Endodermal cell (in vitro differentiated cells): ENCODE results near the gene SSBP2. TPM values are rescaled to one million over a fixed set of nuclear protein-coding genes. Genes with fewer than 3 reads are reported as not detected.

ENCODE experiments used
- DNase-seq: peaks from one replicate; pipeline ENCODE4 v3.0.0-alpha.2; 2017
- H3K27ac ChIP-seq: 2 replicates; pipeline ENCODE4 v1.5.1; 2013; ENCODE audit warnings: mild to moderate bottlenecking, low read depth, low read length, moderate library complexity
- H3K27me3 ChIP-seq: 2 replicates; pipeline ENCODE4 v1.6.1; 2013; ENCODE audit warnings: mild to moderate bottlenecking, low read length, moderate library complexity; ENCODE audit not compliant: insufficient read depth, control insufficient read depth, poor library complexity, severe bottlenecking
- H3K36me3 ChIP-seq: 2 replicates; pipeline ENCODE4 v1.7.0; 2013; ENCODE audit warnings: mild to moderate bottlenecking, low read length, moderate library complexity; ENCODE audit not compliant: control insufficient read depth, insufficient read depth
- H3K4me1 ChIP-seq: one replicate; pipeline ENCODE4 v1.7.0; 2013; ENCODE audit warnings: low read length; ENCODE audit not compliant: control insufficient read depth, insufficient read depth
- H3K4me3 ChIP-seq: 2 replicates; pipeline ENCODE4 v1.5.1; 2013; ENCODE audit warnings: mild to moderate bottlenecking, low read length, moderate library complexity
- H3K9ac ChIP-seq: 2 replicates; pipeline ENCODE4 v1.6.1; 2013; ENCODE audit warnings: mild to moderate bottlenecking, low read length, moderate library complexity; ENCODE audit not compliant: poor library complexity, severe bottlenecking; ENCODE audit errors: extremely low read depth
- H3K9me3 ChIP-seq: 2 replicates; pipeline ENCODE4 v1.6.1; 2013; ENCODE audit warnings: mild to moderate bottlenecking, low read length, moderate library complexity; ENCODE audit not compliant: control insufficient read depth
- H3K27ac Mint-ChIP-seq: 2 replicates; pipeline ENCODE4 v1.8.0; 2020; ENCODE audit warnings: mixed read lengths
- H3K27me3 Mint-ChIP-seq: 2 replicates; pipeline ENCODE4 v1.8.0; 2021; ENCODE audit warnings: mild to moderate bottlenecking, mixed read lengths; ENCODE audit not compliant: insufficient read depth
- H3K36me3 Mint-ChIP-seq: 2 replicates; pipeline ENCODE4 v1.8.0; 2020; ENCODE audit warnings: low read depth, mixed read lengths
- H3K4me1 Mint-ChIP-seq: 2 replicates; pipeline ENCODE4 v1.8.0; 2020; ENCODE audit warnings: mixed read lengths
- H3K4me3 Mint-ChIP-seq: 2 replicates; pipeline ENCODE4 v1.8.0; 2020; ENCODE audit warnings: mild to moderate bottlenecking, moderate library complexity, mixed read lengths
- H3K9me3 Mint-ChIP-seq: 2 replicates; pipeline ENCODE4 v1.8.0; 2020; ENCODE audit warnings: mild to moderate bottlenecking, mixed read lengths
- CTCF ChIP-seq: fragments of 200-600 bp; sonication (generic); conservative IDR thresholded peaks from 2 replicates; pipeline ENCODE4 v1.5.0; 2021; ENCODE audit warnings: antibody characterized with exemption, mild to moderate bottlenecking
- WGBS, 2 experiments: methylation state at CpG; one replicate each; pipeline versions ENCODE4 v1.1.5 to v1.1.7; 2013; ENCODE audit warnings: missing lambda C conversion rate in 2 of 2, mixed read lengths in 1 of 2; ENCODE audit not compliant: insufficient coverage in 1 of 2, insufficient read length in 1 of 2; 5-methylcytosine and 5-hydroxymethylcytosine counted together
- total RNA-seq, 2 donors: library from RNA; stranded (reverse); fragmentation: NEBNext Ultra II Directional in 1 of 2; extraction: Animal tissue kit (Norgen Biotek cat#: 25700) in 1 of 2; gene quantifications; 2 replicates in 1 of 2; 3 replicates in 1 of 2; pipeline ENCODE4 v1.2.1, GENCODE V29; 2021

The SSBP2 gene
- total RNA-seq, 2 donors from 2014 or later, result 27.5 to 30.2 TPM

GRCh38 chr5:81556809-81557208 is 194.1 kb downstream of the SSBP2 start:
- no peak overlapping the region for H3K4me3 Mint-ChIP-seq
- Histone ChIP-seq H3K9me3 (no peaks in the 10 kb centered on the region), H3K4me1 (no peaks in the 10 kb centered on the region), H3K27me3 (no peaks in the 10 kb centered on the region), H3K9ac (no peak overlapping the region), H3K36me3 (no peaks in the 10 kb centered on the region), H3K4me3 (no peak overlapping the region), H3K27ac (no peak overlapping the region)
- TF ChIP-seq CTCF, result no peak
- DNase-seq, result no peak
- H3K27ac Mint-ChIP-seq, result no peak overlapping the region
- H3K27me3 Mint-ChIP-seq, result no peaks in the 10 kb centered on the region
- H3K9me3 Mint-ChIP-seq, result no peaks in the 10 kb centered on the region
- no peaks in the 10 kb centered on the region for H3K36me3 Mint-ChIP-seq
- peaks cover 4% of the 10 kb centered on the region for H3K4me1 Mint-ChIP-seq

GRCh38 chr5:81555865-81556264 is 195.0 kb downstream of the SSBP2 start:
- TF ChIP-seq CTCF, result no peak
- no peak for DNase-seq
- Mint-ChIP-seq H3K36me3 (no peaks in the 10 kb centered on the region), H3K4me1 (peaks cover 4% of the 10 kb centered on the region), H3K4me3 (no peak overlapping the region), H3K27me3 (no peaks in the 10 kb centered on the region), H3K9me3 (no peaks in the 10 kb centered on the region), H3K27ac (no peak overlapping the region)
- 94 to 97% methylated on average over 2 of the region's 2 CpGs for WGBS, 2 experiments
- Histone ChIP-seq H3K27me3 (no peaks in the 10 kb centered on the region), H3K4me3 (no peak overlapping the region), H3K9me3 (no peaks in the 10 kb centered on the region), H3K9ac (no peak overlapping the region), H3K27ac (no peak overlapping the region), H3K4me1 (no peaks in the 10 kb centered on the region), H3K36me3 (no peaks in the 10 kb centered on the region)

GRCh38 chr5:81554647-81555046 is 196.2 kb downstream of the SSBP2 start:
- no peak overlapping the region for H3K4me3 ChIP-seq
- peaks cover 4% of the 10 kb centered on the region for H3K4me1 Mint-ChIP-seq
- DNase-seq, result no peak
- H3K9me3 Mint-ChIP-seq, result no peaks in the 10 kb centered on the region
- H3K4me3 Mint-ChIP-seq, result no peak overlapping the region
- H3K9me3 ChIP-seq, result no peaks in the 10 kb centered on the region
- H3K27me3 ChIP-seq, result no peaks in the 10 kb centered on the region
- H3K27me3 Mint-ChIP-seq, result no peaks in the 10 kb centered on the region
- no peaks in the 10 kb centered on the region for H3K36me3 Mint-ChIP-seq
- H3K36me3 ChIP-seq, result no peaks in the 10 kb centered on the region
- WGBS, 2 experiments, result 96% methylated on average over 1 of the region's 1 CpG; no CpG with 5 or more reads in 1 of the 2 experiments
- H3K27ac ChIP-seq, result no peak overlapping the region
- H3K9ac ChIP-seq, result no peak overlapping the region
- no peaks in the 10 kb centered on the region for H3K4me1 ChIP-seq
- TF ChIP-seq CTCF, result no peak
- H3K27ac Mint-ChIP-seq, result no peak overlapping the region
